HG03139 (cell line): ENCODE data around the gene CACNA1B.
"Not testable (repeated sequence)": the region's sequence is repeated elsewhere in the genome, so short reads cannot be mapped to it uniquely, and the experiment has no call there.

Experiments
- ATAC-seq: cut with Tn5 transposase; IDR thresholded peaks from one replicate; pipeline ENCODE4 v1.9.1; 2021; ENCODE audit not compliant: unreplicated experiment

Gene CACNA1B

DNA sequence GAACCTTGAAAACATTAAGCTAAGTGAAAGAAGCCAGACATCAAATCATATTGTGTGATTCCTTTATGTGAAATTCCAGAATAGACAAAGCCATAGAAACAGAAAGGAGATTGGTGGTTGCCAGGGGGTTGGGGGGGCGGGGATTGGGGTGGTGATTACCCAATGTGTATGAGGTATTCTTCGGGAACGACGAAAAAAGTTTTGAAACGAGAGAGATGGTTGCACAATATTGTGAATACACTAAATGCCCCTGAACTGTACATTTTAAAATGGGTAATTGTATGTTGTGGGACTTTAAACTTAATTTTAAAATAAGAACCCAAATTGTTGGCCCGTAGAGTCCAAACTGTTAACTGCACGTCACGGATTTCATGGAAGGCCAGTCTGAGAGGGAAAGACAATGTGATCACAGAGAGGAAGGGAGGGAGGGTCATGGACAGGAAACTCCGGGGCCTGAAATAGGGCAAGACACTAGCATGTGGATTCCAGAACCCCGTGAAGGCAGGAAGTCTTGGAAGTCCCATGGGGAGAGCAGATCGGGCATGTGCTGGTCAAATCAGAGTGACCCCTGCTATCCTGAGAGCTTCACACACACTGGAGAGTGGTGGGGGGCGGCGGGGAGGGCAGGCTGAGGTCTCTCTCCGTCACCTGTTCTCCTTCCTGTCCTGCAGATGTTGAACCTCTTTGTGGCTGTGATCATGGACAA, 218.4 kb downstream of the CACNA1B start:
- ATAC-seq = no peak

GRCh38 chr9:138096519-138096845, 218.9 kb downstream of the CACNA1B start:
- no peak for ATAC-seq

DNA sequence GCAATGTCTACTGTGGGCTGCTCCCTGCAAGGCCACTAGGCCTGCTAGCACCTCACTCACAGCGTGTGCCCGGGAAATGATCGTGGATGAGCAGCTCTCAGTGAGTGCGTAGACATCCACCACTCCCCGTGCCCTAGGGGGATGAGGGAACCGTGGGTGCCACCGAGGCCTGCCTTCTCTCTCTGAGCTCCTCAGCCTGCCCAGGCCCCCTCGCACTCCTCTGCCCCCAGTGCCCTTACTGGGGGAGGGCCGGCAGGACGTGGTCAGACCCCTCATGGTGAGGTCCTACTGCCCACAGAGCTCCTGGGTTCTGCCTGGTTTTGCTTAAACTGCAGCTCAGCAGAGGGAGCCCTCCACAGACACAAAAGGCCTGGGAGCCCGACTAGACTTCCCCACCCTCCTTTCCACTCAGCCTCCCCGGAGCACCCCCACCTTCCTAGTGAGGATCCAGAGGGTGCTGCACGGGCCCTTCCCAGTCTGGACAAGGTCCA, 220.0 kb downstream of the CACNA1B start:
- no peak for ATAC-seq

DNA sequence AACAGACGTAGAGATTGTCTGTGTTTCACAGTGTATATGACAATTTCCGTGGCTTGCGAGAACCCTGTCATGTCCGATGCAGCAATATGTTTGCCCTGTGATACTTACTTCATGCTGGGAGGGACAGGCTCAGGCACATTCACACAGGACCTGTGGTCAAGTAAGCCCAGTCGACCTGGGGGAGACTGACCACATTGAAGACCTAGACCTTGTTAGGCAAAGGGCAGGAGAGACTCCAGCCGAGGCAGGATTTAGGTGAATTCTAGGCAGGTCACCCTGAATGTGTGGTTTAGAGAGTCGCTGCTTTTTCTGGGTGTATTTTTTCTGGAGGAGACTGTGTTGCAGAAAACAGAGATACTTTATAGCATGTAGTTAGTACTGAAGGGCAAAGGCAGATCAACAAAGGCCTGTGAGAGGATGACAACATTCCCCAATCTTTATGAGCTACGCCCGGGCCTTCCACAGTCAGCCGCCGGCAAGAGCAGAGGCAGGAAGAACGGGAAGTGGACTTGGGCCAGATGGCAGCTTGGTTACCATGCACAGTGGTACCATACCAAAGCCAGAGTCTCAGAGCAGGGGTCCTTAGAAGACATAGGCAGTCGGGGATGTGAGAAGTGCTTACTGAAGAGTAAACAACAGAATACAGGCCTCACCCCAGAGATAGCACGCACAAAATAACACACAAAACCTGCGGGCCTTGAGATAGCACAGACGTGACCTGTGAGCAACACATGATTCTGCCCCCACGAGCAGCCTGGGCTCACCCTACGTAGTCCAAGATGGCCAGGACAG, 220.7 kb downstream of the CACNA1B start:
- no peak for ATAC-seq

GRCh38 chr9:138098908-138099791, 221.6 kb downstream of the CACNA1B start:
- ATAC-seq = no peak

DNA sequence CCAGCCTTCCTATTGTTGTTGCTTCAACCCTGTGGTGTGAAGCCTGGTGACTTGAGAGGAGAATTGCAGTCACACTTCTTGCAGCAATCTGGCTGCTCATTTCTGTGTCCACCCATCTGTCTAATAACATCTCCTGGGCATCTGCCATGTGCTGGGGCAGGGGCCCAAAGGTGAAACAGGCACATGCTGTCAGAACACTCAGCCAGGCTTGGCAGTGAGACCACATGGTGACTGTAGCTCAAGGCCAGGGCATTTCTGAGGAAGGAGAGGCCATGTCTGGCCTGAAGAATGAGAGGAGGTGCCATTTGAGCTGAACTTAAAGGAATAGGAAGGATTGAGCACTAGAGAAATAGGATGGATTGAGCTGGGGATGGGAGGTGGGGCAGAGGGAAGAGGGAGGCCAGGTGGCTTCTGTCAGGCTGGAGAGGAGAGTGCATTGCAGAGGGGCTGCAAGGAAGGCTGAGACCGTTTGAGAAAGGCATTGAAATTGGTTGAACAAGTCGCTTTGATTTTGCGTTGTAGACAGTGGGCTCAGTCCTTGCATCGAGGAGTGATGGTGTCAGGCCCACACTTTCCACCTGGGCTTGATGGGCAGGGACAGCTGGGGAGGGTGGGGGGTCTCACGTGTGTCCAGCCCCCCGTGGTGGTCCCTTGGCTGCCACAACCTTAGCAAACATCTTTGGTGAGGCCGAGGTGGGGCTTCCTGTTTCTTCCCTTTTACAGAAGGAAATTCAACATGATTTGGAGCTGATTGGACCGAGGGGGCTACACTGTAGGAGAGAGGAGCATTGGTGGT, 222.4 kb downstream of the CACNA1B start:
- ATAC-seq = no peak

DNA sequence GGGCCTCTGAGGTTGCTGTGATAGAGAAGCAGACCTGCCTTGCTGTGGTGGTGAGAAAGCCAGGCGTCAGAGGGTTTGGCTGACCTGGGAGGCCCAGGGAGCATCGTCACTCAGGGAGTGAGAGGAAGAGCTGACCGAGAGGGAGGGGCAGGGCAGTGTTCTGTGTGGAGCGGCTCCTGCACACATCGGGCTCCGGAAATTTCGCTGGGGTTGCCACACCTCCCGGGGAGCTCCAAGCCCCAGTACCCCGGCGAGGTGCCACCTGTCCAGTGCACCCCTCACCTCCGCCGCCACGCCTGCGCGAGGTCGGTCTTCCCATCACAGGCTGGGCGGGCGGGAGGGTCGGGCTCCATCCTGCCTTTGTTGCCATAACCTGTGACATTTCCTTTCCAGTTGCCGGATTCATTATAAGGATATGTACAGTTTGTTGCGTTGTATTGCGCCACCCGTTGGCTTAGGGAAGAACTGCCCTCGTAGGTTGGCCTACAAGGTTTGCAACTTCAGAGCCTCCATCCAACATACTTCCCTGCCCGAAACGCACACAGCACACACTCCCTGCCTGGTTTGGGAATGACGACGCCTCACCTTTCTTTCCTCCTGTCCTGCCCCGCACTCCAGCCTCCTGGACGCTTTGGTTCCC, 223.2 kb downstream of the CACNA1B start:
- no peak for ATAC-seq

DNA sequence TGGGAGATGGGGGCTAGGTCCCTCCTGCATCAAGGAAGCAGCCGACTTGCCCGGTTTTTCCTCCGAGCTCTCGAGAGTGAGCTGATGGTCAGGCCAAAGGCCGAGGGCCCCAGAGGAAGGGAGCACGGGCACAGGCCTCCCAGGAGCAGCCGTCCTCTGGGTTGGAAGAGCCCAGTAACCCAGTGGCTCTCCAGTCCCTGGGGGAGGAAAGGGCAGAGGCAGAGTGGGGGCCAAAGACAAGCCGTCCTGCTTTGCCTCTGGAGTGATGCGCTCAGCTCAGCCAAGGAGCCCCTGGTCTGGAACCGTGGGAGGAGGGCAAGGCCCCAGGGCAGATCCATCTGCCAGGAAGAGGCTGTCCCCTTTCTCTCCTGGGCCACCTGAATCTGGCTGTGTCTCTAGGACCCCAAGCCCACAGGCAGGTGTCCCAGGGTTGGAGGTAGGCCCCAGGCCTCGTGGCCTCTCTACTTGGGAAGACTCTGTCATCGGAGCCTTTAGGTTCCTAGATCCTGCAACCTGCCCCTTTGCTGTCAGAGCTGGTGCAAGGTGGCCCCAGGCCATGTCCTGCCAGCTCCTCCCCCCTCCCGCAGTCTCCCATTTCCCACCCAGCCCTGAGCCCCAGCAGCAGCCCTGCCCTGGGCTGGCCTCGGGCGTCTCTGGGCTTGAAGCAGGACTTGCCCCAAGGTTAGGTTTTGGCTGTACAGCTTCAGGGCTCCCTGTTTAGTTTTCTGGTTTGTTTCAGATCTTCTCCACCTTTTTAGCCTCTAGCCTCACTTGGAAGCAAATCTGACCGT, 224.1 kb downstream of the CACNA1B start:
- no peak for ATAC-seq

- ATAC-seq = no peak
Measured at GRCh38 chr9:138102246-138103051, 224.9 kb downstream of the CACNA1B start.

DNA sequence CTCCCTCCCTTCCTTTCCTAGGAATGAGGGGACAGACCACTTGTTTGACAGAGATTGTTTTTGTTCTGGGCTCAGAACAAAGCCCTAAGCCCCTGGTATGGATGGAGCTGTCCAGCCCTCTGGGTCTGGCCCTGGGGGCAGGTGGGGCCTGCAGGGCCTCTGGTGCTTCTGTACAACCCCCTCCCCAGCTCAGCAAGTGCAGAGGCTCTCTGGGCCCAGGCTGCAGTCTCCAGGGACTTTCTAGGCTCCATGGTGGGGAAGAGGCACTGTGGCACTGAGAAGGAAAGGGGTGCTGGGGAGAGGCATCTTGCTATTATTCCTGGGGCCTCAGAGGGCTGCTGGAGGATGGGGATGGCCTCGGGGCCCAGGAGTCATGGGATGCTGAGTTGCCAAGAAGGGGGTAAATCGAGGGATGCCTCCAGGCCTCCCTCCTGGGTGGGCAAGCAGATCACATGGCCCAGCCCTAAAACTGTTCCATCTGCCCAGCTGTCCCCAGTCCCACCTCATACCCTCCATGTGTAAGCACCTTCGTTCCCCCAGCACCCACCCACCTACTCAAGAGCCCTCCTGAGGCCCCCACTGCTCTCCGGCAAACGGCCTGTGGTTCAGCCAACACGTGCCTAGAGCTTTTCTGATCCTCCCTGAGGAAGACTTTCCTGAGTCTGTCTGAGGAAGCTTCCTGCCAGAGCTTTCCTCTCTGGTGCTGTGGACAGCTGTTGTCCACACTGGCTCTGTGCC, 225.7 kb downstream of the CACNA1B start:
- ATAC-seq = no peak

DNA sequence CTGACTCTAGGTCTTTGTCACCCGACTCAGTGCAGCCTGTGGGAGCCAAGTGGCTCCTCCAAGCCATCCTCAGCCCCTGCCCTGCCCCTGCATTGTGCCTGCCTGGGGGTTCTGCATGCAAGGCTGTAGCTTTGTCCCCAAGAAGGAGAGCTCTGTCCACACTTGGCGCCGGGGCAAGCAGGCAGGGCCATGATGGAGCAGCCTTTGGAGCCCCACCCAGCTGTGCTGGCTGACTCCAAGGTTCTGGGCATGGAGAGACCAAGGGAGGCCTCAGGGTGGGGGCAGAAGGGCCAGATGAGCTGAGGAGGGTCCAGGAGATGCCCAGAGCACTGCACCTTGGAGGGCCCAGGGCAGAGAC, 226.2 kb downstream of the CACNA1B start:
- no peak for ATAC-seq

- ATAC-seq = no peak
Measured at GRCh38 chr9:138104251-138105122, 226.9 kb downstream of the CACNA1B start.

DNA sequence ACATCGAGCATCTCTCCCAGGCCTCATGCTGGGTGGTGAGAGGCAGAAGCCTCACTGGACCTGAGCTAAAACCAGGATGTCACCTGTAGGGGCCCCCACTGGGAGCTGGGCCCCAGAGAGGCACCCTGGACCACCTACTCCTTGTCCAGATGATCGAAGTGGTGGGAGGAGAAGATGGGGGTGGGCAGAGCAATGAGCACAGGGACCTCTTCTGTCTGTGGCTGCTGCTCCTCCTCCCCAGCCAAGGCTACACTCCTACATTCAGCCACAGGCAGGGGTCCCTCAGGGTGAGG, 227.5 kb downstream of the CACNA1B start:
- no peak for ATAC-seq

GRCh38 chr9:138105561-138106505, 228.3 kb downstream of the CACNA1B start:
- ATAC-seq = no peak

- ATAC-seq = not testable (repeated sequence)
Measured at GRCh38 chr9:138107039-138107438, 229.5 kb downstream of the CACNA1B start.

DNA sequence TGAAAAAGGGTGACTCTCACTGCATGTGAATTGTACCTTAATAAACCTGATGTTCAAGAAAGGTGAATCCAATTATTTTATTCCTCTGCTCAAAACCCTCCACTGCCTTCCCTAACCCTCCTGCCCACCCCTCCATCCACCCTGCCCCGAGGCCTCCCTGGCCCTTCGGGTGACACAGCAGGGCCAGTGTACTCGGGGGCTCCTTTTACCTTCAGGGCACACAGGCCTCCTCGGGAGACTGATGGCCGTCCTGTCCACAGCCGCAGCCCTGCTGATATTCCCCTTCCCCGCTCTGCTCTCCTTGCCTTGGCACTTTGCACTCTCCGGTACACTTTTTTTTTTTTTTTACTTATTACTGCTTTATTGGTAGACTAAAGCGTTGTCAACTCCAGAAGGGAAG, 234.0 kb downstream of the CACNA1B start:
- no peak for ATAC-seq
